AG04449 (cell line): ENCODE measurements around the gene C3orf52.

Experiments used
- CTCF ChIA-PET: fragments of 350-600 bp; formaldehyde crosslinking; extraction: SDS; loops from one replicate; lab custom pipeline; 2021; ENCODE audit warnings: antibody characterized with exemption; lab: Yijun Ruan, JAX
- POLR2A ChIA-PET: fragments of 400-600, 350-600 bp; formaldehyde crosslinking; extraction: SDS; loops from one replicate; lab custom pipeline; 2020; ENCODE audit warnings: antibody characterized with exemption, inconsistent platforms; lab: Yijun Ruan, JAX
- DNase-seq: peaks from one replicate; pipeline ENCODE4 v3.0.0-alpha.2; 2010; ENCODE audit warnings: low read depth, low spot score
- H3K4me3 ChIP-seq: 2 replicates; pipeline ENCODE4 v1.5.1; 2011; ENCODE audit warnings: low read depth, mild to moderate bottlenecking, control low read depth, low read length
- CTCF ChIP-seq: IDR thresholded peaks from one replicate; pipeline ENCODE4 v1.5.1; 2011; ENCODE audit warnings: mild to moderate bottlenecking, moderate library complexity, low read length, control low read depth, inconsistent platforms; ENCODE audit not compliant: insufficient read depth; ENCODE audit errors: missing control alignments

C3orf52 gene

GRCh38 chr3:112114576-112115160 is 28.5 kb downstream of the C3orf52 start:
- TF ChIP-seq CTCF: no peak
- H3K4me3 ChIP-seq: no peak overlapping the region
- no peak for DNase-seq
- ChIA-PET CTCF (interaction anchor here (0.9 to 1.3 kb wide), 3 partner anchors 10 to 32 kb away, joined by 3 read pairs; no protein-coding TSS in a partner anchor), POLR2A (no interaction called here)

- H3K4me3 ChIP-seq: no peak overlapping the region
- ChIA-PET POLR2A (no interaction called here), CTCF (interaction anchor here (0.9 to 1.1 kb wide), 2 partner anchors 10 to 31 kb away, joined by 3 read pairs; no protein-coding TSS in a partner anchor)
- DNase-seq: no peak
- no peak for TF ChIP-seq CTCF
These were observed 29.1 kb downstream of the C3orf52 start for GRCh38 chr3:112115161-112115739.

- no peak for DNase-seq
- TF ChIP-seq CTCF: no peak
- POLR2A ChIA-PET: no interaction called here
- CTCF ChIA-PET: interaction anchor here (1.1 kb wide), 1 partner anchor 11 kb away, joined by 3 read pairs; no protein-coding TSS in a partner anchor
- H3K4me3 ChIP-seq: no peak overlapping the region
These were observed 29.7 kb downstream of the C3orf52 start for GRCh38 chr3:112115806-112116383.

- DNase-seq: no peak
- no peak for TF ChIP-seq CTCF
- CTCF ChIA-PET: interaction anchor here (1.4 to 3.5 kb wide), 3 partner anchors 9 to 15 kb away, joined by 3 to 21 read pairs (median 6); no protein-coding TSS in a partner anchor
- POLR2A ChIA-PET: no interaction called here
- H3K4me3 ChIP-seq: no peak overlapping the region
These were observed 30.6 kb downstream of the C3orf52 start for GRCh38 chr3:112116748-112117186.

- ChIA-PET CTCF (interaction anchor here (1.4 to 3.5 kb wide), 3 partner anchors 9 to 16 kb away, joined by 3 to 21 read pairs (median 6); no protein-coding TSS in a partner anchor), POLR2A (no interaction called here)
- H3K4me3 ChIP-seq: no peak overlapping the region
- no peak for TF ChIP-seq CTCF
- DNase-seq: no peak
These were observed 31.2 kb downstream of the C3orf52 start for GRCh38 chr3:112117415-112117814.
